ENCODE data around the gene SYNJ1.

DNA sequence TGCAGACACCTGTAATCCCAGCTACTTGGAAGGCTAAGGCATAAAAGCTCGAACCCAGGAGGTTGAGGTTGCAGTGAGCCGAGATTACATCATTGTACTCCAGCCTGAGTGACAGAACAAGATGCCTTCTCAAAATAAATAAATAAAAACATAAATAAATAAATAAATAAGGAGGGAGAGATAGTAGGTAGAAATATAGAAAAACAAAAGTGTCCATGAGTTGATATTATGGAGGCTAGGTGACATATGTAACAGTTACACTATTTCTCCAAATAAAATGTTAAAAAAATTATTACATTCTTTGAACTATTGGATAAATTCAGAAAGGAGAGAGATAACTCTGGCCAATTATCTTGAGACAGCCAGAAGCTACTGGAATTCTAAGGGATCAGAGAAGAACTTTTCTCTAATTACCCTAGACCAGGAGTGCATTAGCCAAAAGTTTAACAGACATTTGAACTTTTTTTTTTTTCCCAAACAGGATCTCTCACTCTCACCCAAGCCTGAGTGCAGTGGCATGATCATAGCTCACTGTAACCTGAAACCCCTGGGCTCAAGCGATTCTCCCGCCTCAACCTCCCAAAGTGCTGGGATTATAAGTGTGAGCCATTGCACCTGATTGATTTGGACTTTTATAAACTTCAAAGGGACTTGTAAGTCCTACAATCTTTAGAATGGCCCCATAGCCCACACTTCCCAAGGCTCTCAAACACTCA is 17.6 kb downstream of the SYNJ1 start:
- TF ChIP-seq, protein P1, sequence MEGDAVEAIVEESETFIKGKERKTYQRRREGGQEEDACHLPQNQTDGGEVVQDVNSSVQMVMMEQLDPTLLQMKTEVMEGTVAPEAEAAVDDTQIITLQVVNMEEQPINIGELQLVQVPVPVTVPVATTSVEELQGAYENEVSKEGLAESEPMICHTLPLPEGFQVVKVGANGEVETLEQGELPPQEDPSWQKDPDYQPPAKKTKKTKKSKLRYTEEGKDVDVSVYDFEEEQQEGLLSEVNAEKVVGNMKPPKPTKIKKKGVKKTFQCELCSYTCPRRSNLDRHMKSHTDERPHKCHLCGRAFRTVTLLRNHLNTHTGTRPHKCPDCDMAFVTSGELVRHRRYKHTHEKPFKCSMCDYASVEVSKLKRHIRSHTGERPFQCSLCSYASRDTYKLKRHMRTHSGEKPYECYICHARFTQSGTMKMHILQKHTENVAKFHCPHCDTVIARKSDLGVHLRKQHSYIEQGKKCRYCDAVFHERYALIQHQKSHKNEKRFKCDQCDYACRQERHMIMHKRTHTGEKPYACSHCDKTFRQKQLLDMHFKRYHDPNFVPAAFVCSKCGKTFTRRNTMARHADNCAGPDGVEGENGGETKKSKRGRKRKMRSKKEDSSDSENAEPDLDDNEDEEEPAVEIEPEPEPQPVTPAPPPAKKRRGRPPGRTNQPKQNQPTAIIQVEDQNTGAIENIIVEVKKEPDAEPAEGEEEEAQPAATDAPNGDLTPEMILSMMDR (IDR thresholded peaks at IDR 0.05) = no peak
- TF ChIP-seq POLR2AphosphoS5 (IDR thresholded peaks at IDR 0.05; ENCODE audit: low read depth, low read length) (no peak), SIN3A (IDR thresholded peaks at IDR 0.05; ENCODE audit: borderline replicate concordance, insufficient read depth, low read depth, low read length) (no peak), TCF7L2 (IDR thresholded peaks at IDR 0.05; ENCODE audit: low read depth, low read length) (no peak)
- TF ChIP-seq, protein P2, sequence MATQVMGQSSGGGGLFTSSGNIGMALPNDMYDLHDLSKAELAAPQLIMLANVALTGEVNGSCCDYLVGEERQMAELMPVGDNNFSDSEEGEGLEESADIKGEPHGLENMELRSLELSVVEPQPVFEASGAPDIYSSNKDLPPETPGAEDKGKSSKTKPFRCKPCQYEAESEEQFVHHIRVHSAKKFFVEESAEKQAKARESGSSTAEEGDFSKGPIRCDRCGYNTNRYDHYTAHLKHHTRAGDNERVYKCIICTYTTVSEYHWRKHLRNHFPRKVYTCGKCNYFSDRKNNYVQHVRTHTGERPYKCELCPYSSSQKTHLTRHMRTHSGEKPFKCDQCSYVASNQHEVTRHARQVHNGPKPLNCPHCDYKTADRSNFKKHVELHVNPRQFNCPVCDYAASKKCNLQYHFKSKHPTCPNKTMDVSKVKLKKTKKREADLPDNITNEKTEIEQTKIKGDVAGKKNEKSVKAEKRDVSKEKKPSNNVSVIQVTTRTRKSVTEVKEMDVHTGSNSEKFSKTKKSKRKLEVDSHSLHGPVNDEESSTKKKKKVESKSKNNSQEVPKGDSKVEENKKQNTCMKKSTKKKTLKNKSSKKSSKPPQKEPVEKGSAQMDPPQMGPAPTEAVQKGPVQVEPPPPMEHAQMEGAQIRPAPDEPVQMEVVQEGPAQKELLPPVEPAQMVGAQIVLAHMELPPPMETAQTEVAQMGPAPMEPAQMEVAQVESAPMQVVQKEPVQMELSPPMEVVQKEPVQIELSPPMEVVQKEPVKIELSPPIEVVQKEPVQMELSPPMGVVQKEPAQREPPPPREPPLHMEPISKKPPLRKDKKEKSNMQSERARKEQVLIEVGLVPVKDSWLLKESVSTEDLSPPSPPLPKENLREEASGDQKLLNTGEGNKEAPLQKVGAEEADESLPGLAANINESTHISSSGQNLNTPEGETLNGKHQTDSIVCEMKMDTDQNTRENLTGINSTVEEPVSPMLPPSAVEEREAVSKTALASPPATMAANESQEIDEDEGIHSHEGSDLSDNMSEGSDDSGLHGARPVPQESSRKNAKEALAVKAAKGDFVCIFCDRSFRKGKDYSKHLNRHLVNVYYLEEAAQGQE (IDR thresholded peaks at IDR 0.05; ENCODE audit: insufficient read depth in 1 of 2, low read depth in 2 of 2, low read length in 1 of 2) = no peak
